ENCODE data around the gene TUBB3. TPM values are rescaled to one million over a fixed set of nuclear protein-coding genes. Genes with fewer than 3 reads are reported as not detected.
"Not testable (repeated sequence)": the region's sequence is repeated elsewhere in the genome, so short reads cannot be mapped to it uniquely, and the experiment has no call there.

TUBB3 gene
- total RNA-seq = under 1 TPM in 4 of 6 experiments, not detected in 2; 0.13 to 0.86 (median 0.36) TPM
- long read RNA-seq = 0 reads

GRCh38 chr16:89922884-89923639 lies at the start of gene TUBB3:
Gene TUBB3, plus strand, starts transcription at chr16:89923342. Its CDS starts 60 bp downstream, at chr16:89923402.
- TF ChIP-seq CTCF (IDR thresholded peaks at IDR 0.05) = no peak
- peak; percentile 79 for TF ChIP-seq POLR2A (IDR thresholded peaks at IDR 0.05)
- WGBS (ENCODE audit: insufficient coverage, low coverage, low lambda C conversion rate, missing lambda C conversion rate) = 0% methylated on average over 3 of the region's 88 CpGs
- no peaks in the 10 kb centered on the region for H3K36me3 ChIP-seq
- peak within 1 kb of the TSS in 2 of 3 donors; percentile 30 to 40 for H3K4me3 ChIP-seq
- H3K27me3 ChIP-seq = peaks cover 0 to 16% of the 10 kb centered on the region in 2 donors
- peaks cover 0 to 12% (median 0%) of the 10 kb centered on the region in 4 donors for H3K4me1 ChIP-seq
- intact Hi-C loops (cut with DNase I) = no loop called here
- peak within 1 kb of the TSS in 2 of 3 donors; percentile 18 to 75 for H3K27ac ChIP-seq
- ATAC-seq (peak; percentile 4 to 32 (median 26)), DNase-seq (peak in 2 of 3 donors; percentile 50 to 75)
- no peaks in the 10 kb centered on the region for H3K9me3 ChIP-seq

- peaks cover 0 to 14% (median 0%) of the 10 kb centered on the region in 4 donors for H3K36me3 ChIP-seq
- DNase-seq (peak; percentile 98), ATAC-seq (peak; percentile 89 to 93 (median 91))
- no peaks in the 10 kb centered on the region for H3K9me3 ChIP-seq
- H3K27ac ChIP-seq = peak overlapping the region; percentile 99
- intact Hi-C loops (cut with DNase I) = loop anchor here in 1 of 2 donors (5.0 to 10.0 kb wide), 2 partner anchors 47 to 169 kb away; partner anchors contain the start of genes SPATA2L and SPIRE2
- H3K27me3 ChIP-seq = no peaks in the 10 kb centered on the region
- no peak for TF ChIP-seq CTCF (IDR thresholded peaks at IDR 0.05)
- TF ChIP-seq POLR2A (IDR thresholded peaks at IDR 0.05) = no peak
- 7% methylated on average over 26 of the region's 61 CpGs for WGBS (ENCODE audit: insufficient coverage, low coverage, low lambda C conversion rate, missing lambda C conversion rate)
- H3K4me3 ChIP-seq = peak overlapping the region; percentile 70 to 96 (median 89)
- peaks cover 0 to 20% (median 7%) of the 10 kb centered on the region in 4 donors for H3K4me1 ChIP-seq
Measured at GRCh38 chr16:89873972-89874689, 49.0 kb upstream of the TUBB3 start.

DNA sequence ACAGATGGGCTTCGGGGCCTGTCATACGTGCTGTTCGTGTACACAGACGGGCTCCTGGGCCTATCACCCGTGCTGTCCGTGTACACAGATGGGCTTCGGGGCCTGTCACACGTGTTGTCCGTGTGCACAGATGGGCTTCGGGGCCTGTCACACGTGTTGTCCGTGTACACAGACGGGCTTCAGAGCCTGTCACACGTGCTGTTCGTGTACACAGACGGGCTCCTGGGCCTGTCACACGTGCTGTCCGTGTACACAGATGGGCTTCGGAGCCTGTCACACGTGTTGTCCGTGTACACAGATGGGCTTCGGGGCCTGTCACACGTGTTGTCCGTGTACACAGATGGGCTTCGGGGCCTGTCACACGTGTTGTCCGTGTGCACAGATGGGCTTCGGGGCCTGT lies 44.0 kb upstream of the TUBB3 start:
- not testable (repeated sequence) for H3K9me3 ChIP-seq, ATAC-seq, H3K4me3 ChIP-seq, DNase-seq, H3K27ac ChIP-seq, H3K27me3 ChIP-seq
- Histone ChIP-seq H3K36me3 (peaks cover 6 to 54% (median 16%) of the 10 kb centered on the region in 4 donors), H3K4me1 (peaks cover 0 to 11% (median 4%) of the 10 kb centered on the region in 4 donors)
- intact Hi-C loops (cut with DNase I) = loop anchor here in 1 of 2 donors (10.0 kb wide), 1 partner anchor 174 kb away; the partner anchor contains the start of gene SPATA2L
- 80% methylated on average over 1 of the region's 28 CpGs for WGBS (ENCODE audit: insufficient coverage, low coverage, low lambda C conversion rate, missing lambda C conversion rate)

DNA sequence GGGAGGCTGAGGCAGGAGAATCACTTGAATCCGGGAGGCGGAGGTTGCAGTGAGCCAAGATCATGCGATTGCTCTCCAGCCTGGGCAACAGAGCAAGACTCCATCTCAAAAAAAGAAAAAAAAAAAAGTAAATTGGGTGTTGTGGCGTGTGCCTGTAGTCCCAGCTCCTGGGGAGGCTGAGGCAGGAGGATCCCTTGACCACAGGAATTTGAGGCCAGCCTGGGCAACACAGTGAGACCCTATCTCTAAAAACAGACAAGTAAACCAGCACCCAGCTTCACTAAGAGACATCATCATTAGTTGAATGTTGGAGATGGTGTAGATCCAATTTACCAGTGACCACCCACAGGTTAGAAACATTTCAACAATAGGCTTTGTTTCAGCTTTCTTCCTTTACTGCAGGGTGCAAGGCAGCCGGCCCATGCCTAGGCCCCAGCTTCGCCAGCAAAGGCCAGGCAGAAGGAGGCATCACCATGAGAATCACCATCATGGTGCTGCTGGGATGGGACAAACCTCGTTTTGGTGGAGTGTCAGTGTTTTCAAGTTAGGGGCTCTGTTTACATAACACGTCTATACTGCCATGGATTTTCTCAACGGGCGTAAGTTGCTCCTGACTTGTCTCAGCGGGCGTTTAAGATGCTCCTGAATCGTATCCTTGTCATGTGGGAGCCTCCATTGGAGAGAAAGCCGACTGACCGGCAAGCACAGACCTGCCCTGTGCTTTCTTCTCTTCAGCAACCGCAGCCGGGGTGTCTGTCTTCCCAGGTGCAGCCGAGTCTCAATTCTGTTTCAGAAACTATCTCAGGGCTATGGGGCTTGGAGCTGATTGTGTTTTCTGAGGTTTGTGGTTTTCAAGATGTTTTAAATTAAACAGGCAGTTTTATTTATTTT lies 42.4 kb upstream of the TUBB3 start:
- H3K27ac ChIP-seq = no peak overlapping the region
- TF ChIP-seq POLR2A (IDR thresholded peaks at IDR 0.05) (no peak), CTCF (IDR thresholded peaks at IDR 0.05) (no peak)
- H3K27me3 ChIP-seq = no peaks in the 10 kb centered on the region
- intact Hi-C loops (cut with DNase I) = no loop called here
- no peaks in the 10 kb centered on the region for H3K9me3 ChIP-seq
- WGBS (ENCODE audit: insufficient coverage, low coverage, low lambda C conversion rate, missing lambda C conversion rate) = 90% methylated on average over 2 of the region's 18 CpGs
- H3K4me1 ChIP-seq = no peaks in the 10 kb centered on the region
- no peak for ATAC-seq
- peaks cover 7 to 60% (median 23%) of the 10 kb centered on the region in 4 donors for H3K36me3 ChIP-seq
- no peak overlapping the region for H3K4me3 ChIP-seq
- DNase-seq = no peak

Measured in right lobe of liver (tissue), 6 donors.